ENCODE results near the gene MRTO4. TPM values are rescaled to one million over a fixed set of nuclear protein-coding genes. Genes with fewer than 3 reads are reported as not detected.
"Not testable (repeated sequence)": the region's sequence is repeated elsewhere in the genome, so short reads cannot be mapped to it uniquely, and the experiment has no call there.

MRTO4 gene
- polyA plus RNA-seq, 1 of the 3 experiments (the other 2 are of a cell fraction): 48.4 TPM

- Histone ChIP-seq H3K9ac (no peak overlapping the region), H3K4me3 (ENCODE audit: low read depth in 2 of 2, low read length in 1 of 2) (no peak overlapping the region), H3K79me2 (ENCODE audit: insufficient read depth) (peaks cover 66% of the 10 kb centered on the region), H3K9me2 (no peaks in the 10 kb centered on the region), H4K20me1 (ENCODE audit: insufficient read depth) (peaks cover 13% of the 10 kb centered on the region; the same call in 1 of the 2 replicates), H3K27me3 (ENCODE audit: insufficient read depth) (no peaks in the 10 kb centered on the region), H3K9me3 (no peaks in the 10 kb centered on the region), H3K4me1 (ENCODE audit: control insufficient read depth in 1 of 2, insufficient read depth in 2 of 2, low read depth in 1 of 2, low read length in 1 of 2) (peaks cover 11 to 16% of the 10 kb centered on the region in 2 experiments; a peak in 3 of 4 replicates), H3K27ac (ENCODE audit: low read depth in 2 of 2, low read length in 1 of 2) (no peak overlapping the region), H3K36me3 (replicated peaks in 1 of 2; ENCODE audit: control insufficient read depth in 1 of 2, insufficient read depth in 2 of 2, low read length in 1 of 2) (peaks cover 15 to 43% of the 10 kb centered on the region in 2 experiments), H3F3A (replicated peaks; ENCODE audit: insufficient read depth) (peaks cover 3% of the 10 kb centered on the region), H2AFZ (ENCODE audit: low read depth) (no peak overlapping the region), H3K4me2 (no peak overlapping the region)
- CTCF ChIA-PET: interaction anchor here (0.6 to 1.8 kb wide), 4 partner anchors 14 to 399 kb away, joined by 3 to 4 read pairs (median 3); no protein-coding TSS in a partner anchor
- WGBS (ENCODE audit: low lambda C conversion rate): 92% methylated on average over 2 of the region's 4 CpGs
- no peak for TF ChIP-seq RCOR1 (IDR thresholded peaks at IDR 0.05; ENCODE audit: low read length)
- no peak for TF ChIP-seq GATA2 (CRISPR knock-in tag; IDR thresholded peaks at IDR 0.05)
- no peak for TF ChIP-seq EP300 (IDR thresholded peaks at IDR 0.05; ENCODE audit: borderline replicate concordance in 1 of 2, low read depth in 1 of 2, low read length in 1 of 2)
- TF ChIP-seq JUND (IDR thresholded peaks at IDR 0.05): no peak
- no peak for TF ChIP-seq EZH2phosphoT487 (IDR thresholded peaks at IDR 0.05; ENCODE audit: borderline replicate concordance, low read depth)
- TF ChIP-seq FOXM1 (IDR thresholded peaks at IDR 0.05; ENCODE audit: low read depth): no peak
- TF ChIP-seq NFIC (IDR thresholded peaks at IDR 0.05; ENCODE audit: borderline replicate concordance): no peak
- no peak for TF ChIP-seq TEAD4 (IDR thresholded peaks at IDR 0.05; ENCODE audit: borderline replicate concordance, insufficient read depth)
- TF ChIP-seq USF2 (IDR thresholded peaks at IDR 0.05; ENCODE audit: borderline replicate concordance, low read depth, low read length): no peak
- no peak for TF ChIP-seq YY1 (IDR thresholded peaks at IDR 0.05; ENCODE audit: low read depth)
- no peak for TF ChIP-seq PBX3 (IDR thresholded peaks at IDR 0.05)
- no peak for TF ChIP-seq FOXJ3 (CRISPR knock-in tag; IDR thresholded peaks at IDR 0.05)
- no peak for TF ChIP-seq FOSL2 (IDR thresholded peaks at IDR 0.05; ENCODE audit: borderline replicate concordance, low read depth)
- no peak for TF ChIP-seq MEF2A (IDR thresholded peaks at IDR 0.05; ENCODE audit: borderline replicate concordance, low read depth)
- TF ChIP-seq, protein P1, sequence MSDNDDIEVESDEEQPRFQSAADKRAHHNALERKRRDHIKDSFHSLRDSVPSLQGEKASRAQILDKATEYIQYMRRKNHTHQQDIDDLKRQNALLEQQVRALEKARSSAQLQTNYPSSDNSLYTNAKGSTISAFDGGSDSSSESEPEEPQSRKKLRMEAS (IDR thresholded peaks at IDR 0.05; ENCODE audit: low read depth): no peak
- TF ChIP-seq ELF1 (IDR thresholded peaks at IDR 0.05): no peak
- no peak for TF ChIP-seq TAF1 (IDR thresholded peaks at IDR 0.05; ENCODE audit: borderline replicate concordance, low read depth, low read length)
- no peak for TF ChIP-seq SMC3 (IDR thresholded peaks at IDR 0.05; ENCODE audit: low read depth, low read length)
- TF ChIP-seq, protein P2, sequence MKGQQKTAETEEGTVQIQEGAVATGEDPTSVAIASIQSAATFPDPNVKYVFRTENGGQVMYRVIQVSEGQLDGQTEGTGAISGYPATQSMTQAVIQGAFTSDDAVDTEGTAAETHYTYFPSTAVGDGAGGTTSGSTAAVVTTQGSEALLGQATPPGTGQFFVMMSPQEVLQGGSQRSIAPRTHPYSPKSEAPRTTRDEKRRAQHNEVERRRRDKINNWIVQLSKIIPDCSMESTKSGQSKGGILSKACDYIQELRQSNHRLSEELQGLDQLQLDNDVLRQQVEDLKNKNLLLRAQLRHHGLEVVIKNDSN (IDR thresholded peaks at IDR 0.05; ENCODE audit: borderline replicate concordance, low read depth): no peak
- POLR2A ChIA-PET: no interaction called here
- DNase-seq: no peak
Observed at GRCh38 chr1:19255288-19255687, 3.7 kb downstream of the MRTO4 start.

GRCh38 chr1:19256301-19256700, 4.7 kb downstream of the MRTO4 start:
- peaks cover 15 to 46% of the 10 kb centered on the region in 2 experiments for H3K36me3 ChIP-seq (replicated peaks in 1 of 2; ENCODE audit: control insufficient read depth in 1 of 2, insufficient read depth in 2 of 2, low read length in 1 of 2)
- H3K79me2 ChIP-seq (ENCODE audit: insufficient read depth): peaks cover 56% of the 10 kb centered on the region
- H3F3A ChIP-seq (replicated peaks; ENCODE audit: insufficient read depth); H3K4me3 ChIP-seq (ENCODE audit: low read depth in 2 of 2, low read length in 1 of 2); H3K9me2 ChIP-seq; H3K9ac ChIP-seq; H3K27ac ChIP-seq (ENCODE audit: low read depth in 2 of 2, low read length in 1 of 2); H3K4me2 ChIP-seq; H2AFZ ChIP-seq (ENCODE audit: low read depth); DNase-seq; H3K27me3 ChIP-seq (ENCODE audit: insufficient read depth); H3K9me3 ChIP-seq; POLR2A ChIA-PET: not testable (repeated sequence)
- peaks cover 13% of the 10 kb centered on the region; the same call in 1 of the 2 replicates for H4K20me1 ChIP-seq (ENCODE audit: insufficient read depth)
- CTCF ChIA-PET: interaction anchor here (1.8 kb wide), 1 partner anchor 143 kb away, joined by 3 read pairs; no protein-coding TSS in a partner anchor
- WGBS (ENCODE audit: low lambda C conversion rate): 97% methylated on average over 4 of the region's 5 CpGs
- H3K4me1 ChIP-seq (ENCODE audit: control insufficient read depth in 1 of 2, insufficient read depth in 2 of 2, low read depth in 1 of 2, low read length in 1 of 2): peaks cover 7 to 10% of the 10 kb centered on the region in 2 experiments; a peak in 2 of 4 replicates

All from SK-N-SH (cell line).